A549 (cell line): ENCODE measurements around the gene BAHCC1. TPM values are rescaled to one million over a fixed set of nuclear protein-coding genes. Genes with fewer than 3 reads are reported as not detected.

Experiments
- ATAC-seq, 2 experiments: fragments of 200-7000 bp in 1 of 2; fragments of >200 bp in 1 of 2; cut with Nextera tagmentation in 1 of 2; cut with Tn5 transposase in 1 of 2; 3 replicates each; pipeline versions ENCODE4 v1.8.0 to v1.9.1; 2018 to 2020; ENCODE audit warnings: mild to moderate bottlenecking in 1 of 2, moderate library complexity in 1 of 2
- CTCF ChIA-PET: fragments of 300-600 bp; sonication (Branson Sonifier 250); formaldehyde crosslinking; extraction: SDS; loops from one replicate; lab custom pipeline; 2021; ENCODE audit warnings: antibody characterized with exemption, inconsistent platforms; lab: Yijun Ruan, JAX
- POLR2A ChIA-PET: fragments of 350-600 bp; formaldehyde crosslinking; extraction: SDS; loops from one replicate; lab custom pipeline; 2021; ENCODE audit warnings: antibody characterized with exemption, inconsistent platforms; lab: Yijun Ruan, JAX
- DNase-seq, 2 experiments: peaks; one replicate each; pipeline versions ENCODE4 v3.0.0 to v3.0.0-alpha.2; 2011 to 2016; ENCODE audit warnings: low read depth in 1 of 2, low spot score in 1 of 2
- FAIRE-seq: peaks from 2 replicates; lab custom pipeline; 2011; peaks lifted over from hg19 to GRCh38; lab: Jason Lieb, UNC
- H3K27ac ChIP-seq, 2 experiments: fragments of >200 bp; sonication (Bioruptor Twin); formaldehyde crosslinking; 3 replicates each; pipeline ENCODE4 v1.5.1; 2016 to 2017
- H3K4me1 ChIP-seq: fragments of >200 bp; sonication (Bioruptor Twin); formaldehyde crosslinking; 3 replicates; pipeline ENCODE4 v1.6.1; 2016
- H3K4me2 ChIP-seq: fragments of >200 bp; sonication (Bioruptor Twin); formaldehyde crosslinking; 3 replicates; pipeline ENCODE4 v1.6.1; 2016
- H3K4me3 ChIP-seq: fragments of >200 bp; sonication (Bioruptor Twin); formaldehyde crosslinking; 3 replicates; pipeline ENCODE4 v1.5.1; 2016
- H3K9me3 ChIP-seq: fragments of >200 bp; sonication (Bioruptor Twin); formaldehyde crosslinking; 3 replicates; pipeline ENCODE4 v1.6.1; 2016
- CBX8 ChIP-seq: fragments of 200-600 bp; sonication (generic); IDR thresholded peaks from 2 replicates; pipeline ENCODE4 v1.6.1; 2016
- CHD2 ChIP-seq: fragments of 150-350 bp; IDR thresholded peaks from 2 replicates; pipeline ENCODE4 v1.6.1; 2014; ENCODE audit warnings: low read length; ENCODE audit not compliant: partially characterized antibody
- EHF ChIP-seq: fragments of 250-450 bp; sonication (Bioruptor Pico); IDR thresholded peaks from 2 replicates; pipeline ENCODE4 v1.5.0; 2020; ENCODE audit warnings: mild to moderate bottlenecking
- EP300 ChIP-seq, 2 experiments: fragments of >200 bp; sonication (Bioruptor Twin); formaldehyde crosslinking; IDR thresholded peaks; 2 replicates in 1 of 2; 3 replicates in 1 of 2; pipeline ENCODE4 v1.6.1; 2016 to 2017
- FOSL2 ChIP-seq, 2 experiments: fragments of 450-650 bp in 1 of 2; fragments of >200 bp in 1 of 2; sonication (Bioruptor Twin) in 1 of 2; formaldehyde crosslinking; IDR thresholded peaks; 2 replicates each; pipeline versions ENCODE4 v1.5.0 to v1.6.1; 2016 to 2020; ENCODE audit warnings: mild to moderate bottlenecking in 1 of 2, moderate library complexity in 1 of 2
- HES2 ChIP-seq: fragments of >200 bp; sonication (Bioruptor Twin); formaldehyde crosslinking; IDR thresholded peaks from 2 replicates; pipeline ENCODE4 v1.6.1; 2016
- HOXB5 ChIP-seq: fragments of 250-450 bp; sonication (Bioruptor Pico); IDR thresholded peaks from 2 replicates; pipeline ENCODE4 v1.5.0; 2020; ENCODE audit warnings: mild to moderate bottlenecking, moderate library complexity
- JUN ChIP-seq, 2 experiments: fragments of >200 bp; sonication (Bioruptor Twin); formaldehyde crosslinking; IDR thresholded peaks; 2 replicates in 1 of 2; 3 replicates in 1 of 2; pipeline ENCODE4 v1.6.1; 2016 to 2017
- KDM1A ChIP-seq: fragments of 200-600 bp; sonication (generic); IDR thresholded peaks from 2 replicates; pipeline ENCODE4 v1.6.1; 2016; ENCODE audit warnings: low read depth, mild to moderate bottlenecking
- KDM5A ChIP-seq: fragments of 200-600 bp; sonication (generic); IDR thresholded peaks from 2 replicates; pipeline ENCODE4 v1.6.1; 2016; ENCODE audit warnings: antibody characterized with exemption, mild to moderate bottlenecking
- MAX ChIP-seq: IDR thresholded peaks from 2 replicates; pipeline ENCODE4 v1.6.1; 2012
- MYC ChIP-seq: IDR thresholded peaks from 2 replicates; pipeline ENCODE4 v1.6.1; 2012; ENCODE audit warnings: mild to moderate bottlenecking, inconsistent platforms, low read length, improper control_type of control experiment, borderline replicate concordance
- POLR2AphosphoS2 ChIP-seq: conservative IDR thresholded peaks from 2 replicates; pipeline ENCODE4 v1.6.1; 2012; ENCODE audit warnings: low read length, improper control_type of control experiment, inconsistent platforms
- RARB ChIP-seq: fragments of 250-450 bp; sonication (Bioruptor Pico); IDR thresholded peaks from 2 replicates; pipeline ENCODE4 v1.8.0; 2021; ENCODE audit warnings: mild to moderate bottlenecking, moderate library complexity
- RNF2 ChIP-seq: fragments of 200-600 bp; sonication (generic); IDR thresholded peaks from 2 replicates; pipeline ENCODE4 v1.6.1; 2016; ENCODE audit warnings: low read depth, mild to moderate bottlenecking, antibody characterized with exemption, moderate library complexity, borderline replicate concordance
- SREBF2 ChIP-seq: fragments of 450-650 bp; IDR thresholded peaks from 2 replicates; pipeline ENCODE4 v1.6.1; 2014; ENCODE audit warnings: mild to moderate bottlenecking, moderate library complexity
- USF2 ChIP-seq: fragments of 450-650 bp; IDR thresholded peaks from 2 replicates; pipeline ENCODE4 v1.6.1; 2014; ENCODE audit warnings: antibody characterized with exemption
- ZFP36 ChIP-seq: fragments of 450-650 bp; IDR thresholded peaks from 2 replicates; pipeline ENCODE4 v1.6.1; 2014; ENCODE audit warnings: borderline replicate concordance; ENCODE audit not compliant: partially characterized antibody
- ZNF302 ChIP-seq: fragments of 250-450 bp; sonication (Bioruptor Pico); IDR thresholded peaks from 2 replicates; pipeline ENCODE4 v1.9.0; 2021; ENCODE audit warnings: inconsistent platforms, mild to moderate bottlenecking, moderate library complexity
- WGBS: methylation state at CpG from one replicate; pipeline ENCODE4 v1.1.6; 2017; ENCODE audit errors: missing lambda C conversion rate; 5-methylcytosine and 5-hydroxymethylcytosine counted together
- polyA plus RNA-seq, 4 experiments: library from polyadenylated mRNA; depleted of rRNA in 3 of 4; stranded (reverse); fragments of >200 nt; fragmentation: RNase III in 1 of 4; extraction: RNeasy Plus Mini Kit Qiagen cat#74134 plus additional on column Dnase treatment in 1 of 4; gene quantifications; 2 replicates in 3 of 4; 3 replicates in 1 of 4; pipeline ENCODE4 v1.2.3, GENCODE V29; 2011 to 2017

Gene BAHCC1
- polyA plus RNA-seq, 2 of the 4 experiments (the other 2 are of a cell fraction), result 2.6 to 5.8 TPM

GRCh38 chr17:81489998-81490992 is 95.0 kb downstream of the BAHCC1 start:
- WGBS, result 60% methylated on average over 14 of the region's 14 CpGs
- ChIA-PET POLR2A (interaction anchor here (1.1 to 2.3 kb wide), 4 partner anchors 17 to 181 kb away, joined by 3 to 16 read pairs (median 4); partner anchors contain the start of gene BAHCC1), CTCF (interaction anchor here (0.7 to 2.1 kb wide), 11 partner anchors 8 to 396 kb away, joined by 3 to 9 read pairs (median 4); no protein-coding TSS in a partner anchor)
- Histone ChIP-seq H3K27ac (peak overlapping the region; percentile 14 to 97; a peak in 3 of 6 replicates), H3K4me3 (no peak overlapping the region), H3K9me3 (no peaks in the 10 kb centered on the region), H3K4me1 (peaks cover 37% of the 10 kb centered on the region), H3K4me2 (peak overlapping the region; percentile 48)
- ATAC-seq, result 0 out of 6 replicates have a peak, but pooled peaks of 1 of the 2 experiments have one; percentile 1
- DNase-seq, result no peak
- FAIRE-seq, result no peak
- TF ChIP-seq CBX8 (no peak), HES2 (no peak), CHD2 (no peak), EHF (CRISPR knock-in tag) (no peak), ZNF302 (CRISPR knock-in tag) (no peak), EP300 (IDR thresholded peaks at IDR 0.05) (no peak), HOXB5 (no peak), KDM1A (no peak), POLR2AphosphoS2 (no peak), ZFP36 (no peak), JUN (IDR thresholded peaks at IDR 0.05) (no peak), RNF2 (no peak), KDM5A (no peak), RARB (CRISPR knock-in tag) (no peak), SREBF2 (no peak), MAX (no peak)

- Histone ChIP-seq H3K4me3 (no peak overlapping the region), H3K4me2 (peak overlapping the region; percentile 48)
- ATAC-seq, result peak; percentile 20 to 55; a peak in 4 of 6 replicates
Measured at GRCh38 chr17:81491181-81491581, 95.9 kb downstream of the BAHCC1 start.

GRCh38 chr17:81491761-81492160 is 96.5 kb downstream of the BAHCC1 start:
- DNase-seq (no peak), FAIRE-seq (no peak), ATAC-seq (no peak)
- CTCF ChIA-PET, result interaction anchor here (0.7 to 3.0 kb wide), 9 partner anchors 8 to 239 kb away, joined by 3 to 26 read pairs (median 4); no protein-coding TSS in a partner anchor
- H3K4me1 ChIP-seq, result peaks cover 37% of the 10 kb centered on the region
- H3K27ac ChIP-seq, result peak overlapping the region in 1 of 2 experiments; percentile 97; a peak in 3 of 6 replicates
- no peaks in the 10 kb centered on the region for H3K9me3 ChIP-seq
- TF ChIP-seq RNF2 (no peak), FOSL2 (IDR thresholded peaks at IDR 0.05) (no peak), FOSL2 (CRISPR knock-in tag; IDR thresholded peaks at IDR 0.05) (no peak), MYC (no peak)
- H3K4me3 ChIP-seq, result no peak overlapping the region
- POLR2A ChIA-PET, result interaction anchor here (0.9 to 1.2 kb wide), 3 partner anchors 17 to 182 kb away, joined by 3 to 10 read pairs (median 4); no protein-coding TSS in a partner anchor
- 33% methylated on average over 5 of the region's 5 CpGs for WGBS
- H3K4me2 ChIP-seq, result peak overlapping the region; percentile 15

More at GRCh38 chr17:81491181-81491581, 95.9 kb downstream of the BAHCC1 start:
- DNase-seq (peak in 1 of 2 experiments; percentile 60), FAIRE-seq (no peak)
- ChIA-PET POLR2A (interaction anchor here (0.9 to 1.2 kb wide), 2 partner anchors 72 to 182 kb away, joined by 4 to 10 read pairs; no protein-coding TSS in a partner anchor), CTCF (interaction anchor here (1.0 to 2.1 kb wide), 7 partner anchors 9 to 238 kb away, joined by 3 to 7 read pairs (median 4); no protein-coding TSS in a partner anchor)
- Histone ChIP-seq H3K4me1 (peaks cover 37% of the 10 kb centered on the region), H3K9me3 (no peaks in the 10 kb centered on the region), H3K27ac (peak overlapping the region; percentile 14 to 97; a peak in 4 of 6 replicates)
- no peak for TF ChIP-seq CBX8
- TF ChIP-seq USF2, result peak; percentile 38; the same call in 1 of the 2 replicates
- 5% methylated on average over 5 of the region's 5 CpGs for WGBS
